Renal pelvis (tissue), 4 donors: ENCODE measurements around the gene AFG3L2. TPM values are rescaled to one million over a fixed set of nuclear protein-coding genes. Genes with fewer than 3 reads are reported as not detected.

ENCODE experiments used
- DNase-seq: peaks from one replicate; pipeline ENCODE4 v3.0.0-alpha.2; 2013
- polyA plus RNA-seq, 3 donors: library from polyadenylated mRNA; unstranded; fragments of 120-200 nt; gene quantifications; one replicate each; pipeline ENCODE4 v1.2.1, GENCODE V29; 2013; ENCODE audit not compliant: insufficient read length in 3 of 3

The AFG3L2 gene
- polyA plus RNA-seq, 3 donors: 66.9 to 74.9 (median 72.0) TPM

DNA sequence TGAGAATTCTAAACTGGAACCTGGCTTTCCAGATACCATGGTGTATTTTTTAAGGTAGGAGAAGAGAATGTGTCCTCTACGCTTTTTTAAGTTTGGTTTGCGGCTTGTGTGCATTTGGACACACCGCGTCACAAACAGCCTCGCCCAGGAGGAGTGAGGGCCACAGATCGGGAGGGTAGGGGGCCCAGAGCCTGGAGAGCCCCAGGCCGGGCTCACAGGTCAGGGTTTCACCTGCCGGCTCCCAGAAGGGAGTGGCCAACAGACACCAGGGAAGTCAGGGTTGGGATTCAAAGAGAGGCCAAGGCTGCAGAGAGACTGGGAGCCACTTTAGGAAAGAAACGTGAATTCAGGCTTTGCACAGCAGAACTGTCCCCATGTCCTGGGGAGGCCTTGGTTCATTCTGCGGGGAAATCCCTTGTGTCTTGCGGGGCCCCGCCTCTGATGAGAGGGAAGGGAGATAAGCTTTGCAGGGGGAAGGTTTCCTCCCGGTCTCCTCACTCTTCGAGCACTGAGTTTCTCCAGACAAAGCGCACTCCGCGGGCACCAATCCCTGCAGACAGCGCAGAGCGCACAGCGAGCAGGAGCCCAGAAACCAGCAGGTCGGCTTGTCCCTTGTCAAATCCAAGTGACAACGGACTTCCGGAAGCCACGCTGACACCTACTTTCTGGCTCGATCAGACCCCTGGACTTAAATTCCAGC is 70.9 kb downstream of the AFG3L2 start:
- no peak for DNase-seq

DNA sequence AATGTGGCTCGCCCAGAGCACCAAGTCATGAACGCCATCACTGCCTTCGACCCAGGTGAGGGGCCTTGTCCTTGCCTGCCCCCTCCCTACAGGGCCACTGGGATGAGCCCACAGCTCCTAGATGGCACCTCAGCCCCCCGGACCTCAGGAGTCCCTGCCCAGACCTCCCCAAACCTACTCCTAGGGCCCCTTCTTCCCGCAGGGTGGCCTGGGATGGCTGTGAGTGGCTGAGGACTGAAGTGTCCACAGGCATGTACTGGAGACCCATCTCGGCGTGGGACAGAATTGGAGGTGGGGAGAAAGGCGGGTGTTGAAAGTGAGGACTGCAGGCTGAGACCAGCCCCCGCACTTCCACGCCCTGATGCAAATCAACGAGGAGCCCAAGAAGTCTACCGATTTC is 71.8 kb downstream of the AFG3L2 start:
- DNase-seq: no peak

DNA sequence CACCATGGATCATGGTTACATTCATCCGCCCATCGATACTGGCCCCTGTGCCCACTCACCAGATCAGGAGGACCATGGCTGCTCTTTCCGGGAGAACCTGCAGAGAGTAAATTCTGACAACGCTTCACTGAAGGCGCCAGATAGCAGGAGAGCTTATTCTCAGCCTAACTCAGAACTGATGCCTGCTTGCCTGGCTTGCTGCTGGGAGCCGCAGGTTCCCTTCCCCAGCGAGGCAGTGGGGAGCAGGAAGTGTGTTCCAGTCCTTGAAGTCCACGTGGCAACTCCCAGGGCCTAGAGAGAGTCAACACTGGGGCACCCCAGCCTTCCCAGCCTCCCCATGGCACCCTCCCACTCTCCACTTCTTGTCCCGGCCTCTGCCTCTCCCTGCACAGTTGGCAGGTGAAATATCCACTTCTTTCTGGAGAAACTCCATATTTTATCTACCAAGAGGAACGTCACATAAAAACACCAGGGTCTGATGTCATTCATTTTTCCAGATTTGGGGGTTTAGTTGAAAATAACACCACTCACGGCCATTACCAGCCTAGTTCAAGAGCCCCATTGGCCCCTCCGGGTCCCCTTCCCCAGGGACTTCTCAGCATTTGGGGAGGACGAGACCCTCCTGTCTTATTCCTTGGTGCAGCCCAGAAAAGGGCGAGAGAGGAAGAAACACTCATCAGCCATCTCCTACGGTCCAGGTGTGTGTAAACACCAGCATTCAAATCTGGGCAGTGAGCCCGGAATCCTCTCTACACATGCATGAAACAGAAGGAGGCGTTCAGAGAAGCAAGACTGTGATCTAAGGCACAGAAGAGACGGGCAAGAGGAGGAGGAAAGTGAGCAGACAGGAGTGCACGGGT is 72.4 kb downstream of the AFG3L2 start:
- DNase-seq: no peak

DNA sequence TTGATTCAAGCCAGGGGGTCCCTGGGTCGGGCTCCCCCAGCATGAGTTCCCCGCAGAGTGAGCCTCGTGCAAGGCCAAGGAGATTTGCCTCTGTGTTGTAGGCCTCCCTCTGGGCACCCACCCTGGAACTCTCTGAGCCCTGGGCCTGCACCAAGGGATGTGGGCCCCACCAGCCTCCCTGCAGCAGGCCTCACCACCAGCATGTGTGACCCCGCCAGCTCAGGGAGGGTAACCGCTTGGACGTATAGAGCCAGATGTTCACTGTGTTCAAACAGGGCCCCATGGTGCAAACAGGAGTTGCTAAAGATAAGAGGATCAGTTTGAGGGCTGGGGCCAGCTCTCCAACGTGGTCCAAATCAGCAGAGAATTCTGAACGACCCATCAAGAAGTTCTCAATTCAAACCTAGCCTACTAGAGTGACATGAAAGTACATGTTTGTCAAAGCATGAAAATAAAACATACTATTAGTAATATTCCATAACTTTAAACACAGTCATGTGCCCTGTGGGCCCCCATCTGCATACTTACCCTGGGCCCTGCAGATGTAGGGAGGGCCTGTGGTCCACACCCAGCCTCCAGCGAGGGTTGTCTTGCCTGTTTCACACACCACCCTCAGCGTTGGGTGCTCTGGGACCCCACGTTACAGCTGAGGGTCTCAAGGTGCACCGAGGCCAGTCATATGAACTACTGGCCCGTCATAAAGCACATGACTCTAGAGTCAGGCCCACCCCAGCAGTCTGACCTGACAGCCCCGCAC is 74.5 kb downstream of the AFG3L2 start:
- no peak for DNase-seq

DNA sequence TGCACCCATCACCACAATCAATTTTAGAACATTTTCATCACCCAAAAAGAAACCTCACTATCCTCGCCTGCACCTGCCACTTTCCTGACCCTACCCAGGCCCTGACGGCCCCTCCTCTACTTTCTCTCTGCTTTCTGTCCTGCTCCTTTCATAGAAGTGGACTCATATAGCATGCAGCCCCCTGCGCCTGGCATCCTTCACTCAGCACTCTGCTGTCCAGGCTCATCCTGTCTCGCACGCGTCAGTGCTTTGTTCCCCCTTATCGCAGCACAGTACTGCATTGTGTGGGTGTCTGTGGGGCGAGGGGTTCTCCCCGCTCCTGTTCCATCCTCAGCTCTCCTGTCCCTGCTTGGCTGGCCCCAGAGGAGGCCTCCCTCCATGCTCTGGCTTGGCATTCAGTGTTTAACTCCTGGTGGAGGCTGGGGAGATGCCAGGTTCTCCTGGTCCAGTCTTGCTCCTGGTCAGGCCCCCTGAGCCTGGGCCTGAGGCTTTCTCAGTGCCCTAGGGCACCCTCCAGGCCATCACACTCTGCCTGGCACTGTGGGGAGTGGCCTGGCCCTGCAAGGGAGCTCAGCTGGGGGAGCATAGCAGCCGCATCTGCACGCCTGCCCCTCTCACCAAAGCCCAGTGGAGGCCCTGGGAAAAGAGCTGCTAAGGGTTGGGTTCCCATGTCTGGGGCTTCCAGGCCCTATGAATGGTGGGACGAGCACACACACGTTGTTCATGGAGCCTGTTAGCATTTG is 75.6 kb downstream of the AFG3L2 start:
- DNase-seq: no peak

DNA sequence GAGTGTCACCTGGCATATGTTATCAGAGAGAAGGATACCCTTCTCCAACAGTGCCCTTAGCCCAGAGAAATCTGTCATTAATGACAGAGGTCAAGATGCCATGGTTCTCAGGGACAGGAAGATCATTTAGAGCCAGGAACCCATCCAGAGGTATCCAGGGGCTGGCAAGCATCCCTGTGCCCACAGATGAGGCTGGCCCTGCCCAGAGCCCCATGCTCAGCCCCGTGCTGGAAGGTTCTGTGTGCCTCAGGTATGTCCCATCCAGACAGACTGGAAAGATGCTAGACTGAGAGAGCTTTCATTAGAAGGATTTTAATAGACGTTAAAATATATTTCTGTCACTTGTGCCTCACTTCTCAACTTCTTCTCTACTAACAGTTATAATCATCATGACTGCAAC is 77.2 kb downstream of the AFG3L2 start:
- no peak for DNase-seq

DNA sequence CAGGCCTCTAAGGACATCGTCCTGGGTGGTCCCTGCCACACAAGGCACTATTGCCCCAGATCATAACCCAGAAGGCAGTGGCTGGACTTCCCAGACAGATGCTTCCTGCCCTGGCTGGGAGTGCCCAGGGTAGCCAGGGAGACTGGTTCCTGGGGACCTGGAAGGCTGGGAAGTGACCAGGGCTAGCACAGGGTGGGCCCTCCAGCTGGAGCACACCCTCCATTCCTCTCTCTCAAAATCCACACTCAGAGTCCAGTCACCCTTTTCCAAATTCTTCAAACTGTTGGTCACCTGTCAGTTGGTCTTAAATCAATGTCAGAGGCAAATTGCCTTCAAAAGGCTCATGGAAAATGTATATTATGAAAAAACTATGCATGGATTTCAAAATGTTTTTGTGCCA is 80.6 kb downstream of the AFG3L2 start:
- no peak for DNase-seq

DNA sequence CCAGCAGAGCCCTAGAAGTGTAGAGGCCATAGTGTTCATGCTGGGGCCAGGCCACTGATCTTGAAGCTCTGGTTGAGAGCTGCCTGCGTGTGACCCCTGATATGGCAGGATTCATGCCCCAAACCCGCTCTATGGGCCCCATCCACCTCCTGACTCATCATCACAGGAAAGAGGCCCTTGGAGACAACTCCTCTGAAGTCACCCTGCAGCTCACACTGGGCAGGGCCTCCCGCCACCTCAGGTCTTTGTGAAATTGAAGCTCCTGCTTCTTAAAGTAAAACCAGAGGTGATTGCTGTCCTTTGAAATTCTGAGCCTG is 81.0 kb downstream of the AFG3L2 start:
- no peak for DNase-seq

DNA sequence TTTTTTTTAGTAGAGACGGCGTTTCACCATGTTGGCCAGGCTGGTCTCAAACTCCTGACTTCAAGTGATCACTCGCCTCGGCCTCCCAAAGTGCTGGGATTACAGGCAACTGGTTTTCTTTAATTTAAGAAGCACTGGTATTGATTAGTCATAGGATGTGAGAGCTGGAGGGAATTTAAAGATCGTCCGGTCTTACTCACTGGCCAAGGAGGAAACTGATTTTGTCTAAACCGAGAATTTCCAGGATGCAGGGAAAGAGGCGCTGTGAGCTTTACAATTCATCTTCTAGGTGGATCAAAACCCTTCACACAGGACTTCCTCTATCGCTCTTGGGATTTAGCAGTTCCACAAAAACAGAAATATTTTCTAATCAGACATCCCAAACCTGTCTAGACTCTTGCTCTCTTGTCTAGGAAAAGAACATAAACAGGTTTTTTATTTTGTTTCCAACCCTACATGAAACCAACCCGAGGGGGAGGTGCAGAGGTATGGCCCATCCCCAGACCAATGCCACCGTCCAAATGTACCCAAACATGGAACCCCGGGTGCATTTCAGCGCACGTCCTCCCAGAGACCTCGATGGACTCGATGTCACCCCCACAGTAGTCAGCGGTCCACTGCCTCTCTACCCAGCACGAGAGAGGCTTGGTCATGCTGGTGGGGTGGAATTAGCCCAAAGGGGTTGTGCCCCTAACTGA is 81.5 kb downstream of the AFG3L2 start:
- no peak for DNase-seq

DNA sequence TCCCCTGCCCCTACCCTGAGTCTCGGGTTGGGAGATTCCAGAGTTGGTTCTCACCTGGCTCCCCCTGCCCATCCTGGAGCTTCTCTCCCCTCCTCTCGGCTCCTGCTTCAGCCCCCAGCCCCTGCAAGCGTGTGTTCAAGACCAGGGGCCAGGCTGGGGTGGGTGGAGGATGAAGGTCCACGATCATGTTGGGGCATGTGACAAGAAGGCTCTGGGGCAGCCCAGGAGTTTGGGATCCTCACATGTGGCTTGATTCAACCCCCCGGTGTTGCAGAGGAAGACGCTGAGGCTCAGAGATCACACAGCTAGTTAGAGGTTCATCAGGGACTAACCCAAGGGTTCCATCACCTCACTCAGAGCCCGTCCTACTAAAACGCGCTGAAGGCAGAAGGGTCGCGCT is 83.2 kb downstream of the AFG3L2 start:
- no peak for DNase-seq

DNA sequence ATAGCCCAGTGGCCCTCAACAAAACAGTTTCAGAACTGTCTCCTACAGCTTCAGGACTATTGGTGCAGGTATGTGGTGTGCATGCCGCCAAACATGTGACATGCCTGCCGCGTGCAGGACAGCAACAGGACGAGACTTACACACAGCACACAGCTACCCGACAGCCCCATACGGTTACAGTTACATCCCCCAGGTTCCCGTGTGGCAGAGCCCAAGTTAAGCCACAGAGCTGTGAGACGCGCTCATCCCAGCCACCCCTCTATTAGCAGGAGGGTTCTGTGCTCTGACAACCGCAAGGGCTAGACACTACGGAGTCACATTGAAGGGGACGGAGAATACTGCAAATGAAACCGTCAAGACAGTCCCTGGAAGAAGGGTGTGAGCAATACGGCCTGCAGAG is 85.3 kb downstream of the AFG3L2 start:
- no peak for DNase-seq

DNA sequence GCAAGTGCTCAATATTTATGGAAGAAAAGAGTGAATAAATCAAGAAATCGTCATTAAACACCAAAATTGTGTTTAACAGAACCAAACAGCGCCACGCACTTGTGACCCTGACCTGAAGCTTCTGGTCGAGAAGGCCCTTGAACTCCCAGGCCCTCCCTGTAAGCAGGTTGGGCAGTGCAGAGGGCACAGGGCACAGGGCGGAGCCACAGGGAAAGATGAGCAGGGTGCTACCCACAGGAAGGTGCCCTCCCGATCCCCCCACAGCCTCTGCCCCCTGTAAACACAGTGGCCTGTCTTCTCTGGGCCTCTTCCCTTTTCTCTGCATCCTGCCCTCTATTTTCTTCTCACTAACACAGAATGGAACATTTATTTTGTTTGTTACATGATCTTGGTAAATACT is 85.9 kb downstream of the AFG3L2 start:
- DNase-seq: no peak

DNA sequence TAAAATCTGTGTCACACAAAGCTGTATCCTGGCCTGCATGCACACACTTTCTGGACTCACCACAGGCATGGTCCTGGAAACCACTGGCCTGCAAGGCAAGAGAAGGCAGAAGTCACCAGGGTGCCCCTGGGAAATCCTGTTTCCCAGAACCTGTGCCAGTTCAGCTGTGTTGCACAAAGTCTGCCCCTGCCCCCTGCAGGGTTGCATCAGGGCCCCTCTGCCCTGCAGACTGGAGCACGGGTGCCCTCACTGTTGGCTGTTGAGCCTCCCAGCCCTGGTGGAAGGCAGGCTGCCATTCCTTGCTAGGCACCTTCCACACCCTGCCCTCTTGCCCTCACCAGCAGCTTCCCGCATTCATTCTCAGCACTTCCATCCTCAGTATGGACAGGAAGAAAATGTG is 86.9 kb downstream of the AFG3L2 start:
- DNase-seq: no peak

DNA sequence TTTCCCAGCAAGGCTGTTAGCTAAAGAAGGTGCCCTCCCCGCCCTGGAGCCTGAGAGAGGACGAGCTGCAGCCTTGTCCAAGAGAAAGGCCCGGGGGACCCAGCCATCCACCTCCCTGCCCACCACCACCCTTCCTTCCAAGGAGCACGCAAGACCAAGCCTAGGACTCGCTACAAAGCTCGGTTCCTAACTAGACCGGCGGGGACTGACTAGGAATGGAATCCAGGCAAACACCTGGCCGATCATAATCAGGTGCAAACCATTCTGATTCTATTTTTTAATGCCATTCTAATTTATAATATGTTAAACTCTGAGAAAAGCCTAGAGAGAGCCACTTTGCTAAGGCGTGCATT is 88.6 kb downstream of the AFG3L2 start:
- DNase-seq: no peak

DNA sequence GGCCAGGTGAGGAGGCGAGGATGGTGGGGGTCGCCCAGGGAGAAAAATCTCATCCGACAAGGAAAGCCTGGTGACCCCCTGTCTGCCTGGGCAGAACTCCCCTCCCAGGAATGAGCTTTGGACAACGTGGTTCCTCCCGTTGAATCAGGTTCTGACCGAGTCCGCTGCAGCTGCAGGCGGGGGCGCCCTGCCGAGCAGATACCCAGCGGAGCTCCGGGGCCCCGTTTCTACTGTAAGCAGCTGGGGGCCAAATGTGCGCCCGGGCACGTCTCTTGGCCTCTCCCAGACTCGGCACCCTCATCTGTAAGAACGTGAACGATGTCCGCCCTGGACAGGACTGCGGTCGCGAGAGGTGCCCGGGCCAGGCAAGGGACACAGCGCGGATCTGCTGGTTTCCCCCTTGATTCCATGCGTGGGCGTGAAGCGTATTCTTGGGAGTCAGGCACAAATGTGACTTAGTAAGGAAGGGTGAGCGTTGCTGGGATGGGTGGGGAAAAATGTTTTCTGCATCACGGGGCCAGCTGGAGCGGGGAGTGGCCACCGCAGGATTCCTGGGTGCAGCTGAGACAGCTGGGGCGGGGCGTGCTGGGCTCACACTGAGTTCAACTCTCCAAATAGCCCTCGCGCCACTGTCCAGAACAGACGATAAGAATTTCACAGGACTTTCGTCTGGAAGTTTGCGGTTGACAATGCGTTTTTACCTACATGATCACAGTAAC is 89.2 kb downstream of the AFG3L2 start:
- peak; percentile 52 for DNase-seq

DNA sequence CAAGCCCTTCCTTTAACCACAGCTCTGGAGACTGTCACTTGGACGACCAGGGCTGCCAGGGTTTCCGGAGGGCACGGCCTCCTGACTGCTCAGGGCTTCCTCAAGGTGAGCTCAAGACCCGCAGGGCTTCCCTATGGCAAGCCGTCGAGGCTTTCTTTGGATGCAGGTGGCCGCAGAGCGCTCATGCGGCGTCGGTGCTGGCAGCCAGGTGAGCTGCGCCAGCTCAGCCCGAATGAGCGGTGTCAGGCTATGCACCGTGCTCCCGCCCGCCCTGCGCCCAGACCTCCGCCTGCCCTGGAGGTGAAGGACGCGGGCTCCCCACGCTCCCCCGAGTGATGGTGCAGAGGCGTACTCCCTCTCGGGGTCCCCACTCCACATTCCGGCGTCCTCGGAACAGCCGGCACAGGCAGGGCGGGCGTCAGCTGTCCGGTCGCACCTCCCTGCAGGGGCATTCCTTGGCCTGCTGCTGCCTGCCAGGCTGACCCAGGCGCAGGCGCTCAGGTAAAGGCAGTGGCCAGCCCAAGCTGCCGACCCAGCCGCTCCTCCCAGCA is 89.8 kb downstream of the AFG3L2 start:
- no peak for DNase-seq

DNA sequence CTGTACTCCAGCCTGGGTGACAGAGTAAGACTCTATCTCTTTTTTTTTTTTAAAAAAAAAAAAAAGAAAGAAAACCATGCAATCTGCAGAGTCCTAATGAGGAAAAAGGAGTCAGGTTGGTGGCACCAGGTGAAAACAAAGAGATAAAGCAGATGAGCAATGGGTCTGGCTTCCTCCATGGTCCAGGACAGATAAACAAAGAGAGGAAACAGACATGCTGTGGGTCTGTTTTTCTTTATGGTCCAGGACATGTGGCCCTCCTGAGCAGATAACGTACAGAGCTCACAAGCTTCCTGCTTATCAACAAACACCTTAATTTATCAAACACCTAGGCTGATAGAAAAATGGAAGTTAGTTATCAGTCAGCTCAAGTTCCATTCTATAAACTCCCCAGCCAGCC is 93.4 kb downstream of the AFG3L2 start:
- no peak for DNase-seq

DNA sequence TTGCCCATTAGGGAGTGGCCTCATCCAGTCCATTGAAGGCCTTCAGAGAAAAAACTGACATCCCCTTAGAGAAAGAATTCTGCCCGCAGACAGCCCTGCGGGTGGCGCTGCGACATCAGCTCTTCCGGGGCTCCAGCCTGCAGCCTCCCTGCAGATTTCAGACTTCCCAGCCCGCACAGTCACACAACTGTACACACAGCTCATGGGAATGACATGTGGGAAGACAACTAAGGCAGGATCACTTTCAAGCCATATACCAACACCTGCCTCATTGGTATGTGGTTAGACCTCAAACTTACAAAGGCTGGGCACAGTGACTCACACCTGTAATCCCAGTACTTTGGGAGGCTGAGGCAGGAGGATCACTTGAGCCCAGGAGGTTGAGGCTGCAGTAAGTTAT is 93.8 kb downstream of the AFG3L2 start:
- no peak for DNase-seq

DNA sequence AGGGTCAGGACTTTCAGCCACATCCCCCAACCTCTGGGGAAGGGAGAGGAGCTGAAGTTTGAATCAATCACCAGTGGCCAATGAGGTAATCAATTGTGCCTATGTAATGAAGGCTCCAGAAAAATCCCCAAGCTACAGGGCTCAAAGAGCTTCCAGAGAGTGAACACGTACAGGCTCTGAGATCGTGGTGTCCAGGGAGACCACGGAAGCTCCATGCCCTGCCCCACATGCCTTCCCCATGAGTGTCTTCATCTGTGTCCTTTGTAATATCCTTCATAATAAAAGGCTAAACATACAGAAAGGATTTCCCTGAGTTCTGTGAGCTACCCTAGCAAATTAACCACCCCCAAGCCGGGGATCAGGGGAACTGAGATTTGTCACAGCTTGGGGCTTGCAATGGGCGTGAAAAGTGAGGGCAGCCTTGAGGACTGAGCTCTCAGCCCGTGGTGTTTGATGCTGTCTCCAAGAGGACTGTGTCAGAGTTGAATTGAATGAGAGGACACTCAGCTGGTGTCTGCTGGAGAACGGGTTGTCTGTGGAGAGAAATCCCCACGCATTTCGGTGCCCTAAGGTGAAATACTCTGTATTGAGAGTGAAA is 94.5 kb downstream of the AFG3L2 start:
- DNase-seq: no peak

DNA sequence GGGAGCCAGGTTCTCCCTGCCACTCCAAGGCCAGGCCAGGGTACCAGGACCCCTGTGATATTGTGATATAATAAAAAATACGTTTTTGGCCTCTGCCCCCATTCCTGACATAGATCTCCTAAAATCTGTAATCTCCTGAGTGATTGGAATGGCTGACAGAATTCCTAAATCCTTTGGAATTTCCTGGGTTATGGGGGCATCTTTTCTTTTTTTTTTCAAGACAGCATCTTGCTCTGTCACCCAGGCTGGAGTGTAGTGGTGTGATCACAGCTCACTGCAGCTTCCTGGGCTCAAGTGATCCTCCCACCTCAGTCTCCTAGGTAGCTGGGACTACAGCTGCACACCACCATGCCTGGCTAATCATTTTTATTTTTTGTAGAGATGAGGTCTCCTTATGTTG is 95.2 kb downstream of the AFG3L2 start:
- no peak for DNase-seq
